HG02885 (cell line): Measurements from ENCODE around the gene CFAP61.

Experiments
- ATAC-seq: cut with Tn5 transposase; IDR thresholded peaks from one replicate; pipeline ENCODE4 v1.9.1; 2021; ENCODE audit warnings: mild to moderate bottlenecking; ENCODE audit not compliant: unreplicated experiment, poor library complexity

The CFAP61 gene

DNA sequence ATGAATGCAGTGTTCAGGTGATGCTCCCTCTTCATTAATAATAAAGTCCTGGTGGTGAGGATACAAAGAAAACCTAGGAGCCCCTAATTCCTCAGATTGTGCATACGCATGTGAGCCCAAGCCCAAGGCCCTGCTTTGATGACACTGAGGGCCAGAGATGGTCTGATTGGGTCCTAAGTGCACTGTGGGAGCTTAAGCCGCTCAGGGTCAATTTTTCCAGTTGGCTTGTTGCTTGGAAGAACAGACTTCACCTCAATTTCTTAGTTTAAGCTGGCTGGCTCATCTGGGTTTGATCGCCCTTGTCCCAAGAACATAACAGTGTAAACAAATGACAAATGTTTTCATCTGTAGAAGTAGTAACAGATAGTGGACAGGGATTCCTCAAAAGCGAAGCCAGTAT, 357.0 kb downstream of the CFAP61 start:
- no peak for ATAC-seq
